A549 (cell line): Measurements from ENCODE around the gene IMP4. TPM values are rescaled to one million over a fixed set of nuclear protein-coding genes. Genes with fewer than 3 reads are reported as not detected.

ENCODE experiments used
- ATAC-seq, 2 experiments: fragments of 200-7000 bp in 1 of 2; fragments of >200 bp in 1 of 2; cut with Nextera tagmentation in 1 of 2; cut with Tn5 transposase in 1 of 2; 3 replicates each; pipeline versions ENCODE4 v1.8.0 to v1.9.1; 2018 to 2020; ENCODE audit warnings: mild to moderate bottlenecking in 1 of 2, moderate library complexity in 1 of 2
- CTCF ChIA-PET: fragments of 300-600 bp; sonication (Branson Sonifier 250); formaldehyde crosslinking; extraction: SDS; loops from one replicate; lab custom pipeline; 2021; ENCODE audit warnings: antibody characterized with exemption, inconsistent platforms; lab: Yijun Ruan, JAX
- POLR2A ChIA-PET: fragments of 350-600 bp; formaldehyde crosslinking; extraction: SDS; loops from one replicate; lab custom pipeline; 2021; ENCODE audit warnings: antibody characterized with exemption, inconsistent platforms; lab: Yijun Ruan, JAX
- DNase-seq, 2 experiments: peaks; one replicate each; pipeline versions ENCODE4 v3.0.0 to v3.0.0-alpha.2; 2011 to 2016; ENCODE audit warnings: low read depth in 1 of 2, low spot score in 1 of 2
- FAIRE-seq: peaks from 2 replicates; lab custom pipeline; 2011; peaks lifted over from hg19 to GRCh38; lab: Jason Lieb, UNC
- H3K27ac ChIP-seq, 2 experiments: fragments of >200 bp; sonication (Bioruptor Twin); formaldehyde crosslinking; 3 replicates each; pipeline ENCODE4 v1.5.1; 2016 to 2017
- H3K4me1 ChIP-seq: fragments of >200 bp; sonication (Bioruptor Twin); formaldehyde crosslinking; 3 replicates; pipeline ENCODE4 v1.6.1; 2016
- H3K4me2 ChIP-seq: fragments of >200 bp; sonication (Bioruptor Twin); formaldehyde crosslinking; 3 replicates; pipeline ENCODE4 v1.6.1; 2016
- H3K4me3 ChIP-seq: fragments of >200 bp; sonication (Bioruptor Twin); formaldehyde crosslinking; 3 replicates; pipeline ENCODE4 v1.5.1; 2016
- H3K9me3 ChIP-seq: fragments of >200 bp; sonication (Bioruptor Twin); formaldehyde crosslinking; 3 replicates; pipeline ENCODE4 v1.6.1; 2016
- BCL3 ChIP-seq: fragments of >200 bp; sonication (Bioruptor Twin); formaldehyde crosslinking; IDR thresholded peaks from 3 replicates; pipeline ENCODE4 v1.6.1; 2016
- BHLHE40 ChIP-seq: IDR thresholded peaks from 2 replicates; pipeline ENCODE4 v1.6.1; 2012; ENCODE audit warnings: low read depth, low read length, inconsistent platforms
- CTCF ChIP-seq: fragments of >200 bp; sonication (Bioruptor Twin); formaldehyde crosslinking; IDR thresholded peaks from 3 replicates; pipeline ENCODE4 v1.5.1; 2016
- FOSB ChIP-seq: fragments of 250-450 bp; sonication (Bioruptor Pico); IDR thresholded peaks from 2 replicates; pipeline ENCODE4 v1.5.0; 2020; ENCODE audit warnings: mild to moderate bottlenecking, moderate library complexity
- GATA3 ChIP-seq: IDR thresholded peaks from 2 replicates; pipeline ENCODE4 v1.6.1; 2012; ENCODE audit warnings: borderline replicate concordance
- HDAC2 ChIP-seq: fragments of 200-600 bp; sonication (generic); IDR thresholded peaks from 2 replicates; pipeline ENCODE4 v1.6.1; 2016
- HOXA7 ChIP-seq: fragments of 250-450 bp; sonication (Bioruptor Pico); IDR thresholded peaks from 2 replicates; pipeline ENCODE4 v1.5.0; 2020; ENCODE audit warnings: mild to moderate bottlenecking, moderate library complexity
- KDM5A ChIP-seq: fragments of 200-600 bp; sonication (generic); IDR thresholded peaks from 2 replicates; pipeline ENCODE4 v1.6.1; 2016; ENCODE audit warnings: antibody characterized with exemption, mild to moderate bottlenecking
- PBX3 ChIP-seq: IDR thresholded peaks from 2 replicates; pipeline ENCODE4 v1.6.1; 2012
- POLR2AphosphoS2 ChIP-seq: conservative IDR thresholded peaks from 2 replicates; pipeline ENCODE4 v1.6.1; 2012; ENCODE audit warnings: low read length, improper control_type of control experiment, inconsistent platforms
- RARB ChIP-seq: fragments of 250-450 bp; sonication (Bioruptor Pico); IDR thresholded peaks from 2 replicates; pipeline ENCODE4 v1.8.0; 2021; ENCODE audit warnings: mild to moderate bottlenecking, moderate library complexity
- REST ChIP-seq: fragments of 200-600 bp; sonication (generic); IDR thresholded peaks from 2 replicates; pipeline ENCODE4 v1.6.1; 2016; ENCODE audit warnings: antibody characterized with exemption, mild to moderate bottlenecking, moderate library complexity
- WGBS: methylation state at CpG from one replicate; pipeline ENCODE4 v1.1.6; 2017; ENCODE audit errors: missing lambda C conversion rate; 5-methylcytosine and 5-hydroxymethylcytosine counted together
- polyA plus RNA-seq, 4 experiments: library from polyadenylated mRNA; depleted of rRNA in 3 of 4; stranded (reverse); fragments of >200 nt; fragmentation: RNase III in 1 of 4; extraction: RNeasy Plus Mini Kit Qiagen cat#74134 plus additional on column Dnase treatment in 1 of 4; gene quantifications; 2 replicates in 3 of 4; 3 replicates in 1 of 4; pipeline ENCODE4 v1.2.3, GENCODE V29; 2011 to 2017
- small RNA-seq, 6 experiments: library from RNA; depleted of rRNA; stranded (forward); fragments of <200 nt; gene quantifications; one replicate each; pipeline ENCODE3, GENCODE V24; 2012

IMP4 gene
- polyA plus RNA-seq, 2 of the 4 experiments (the other 2 are of a cell fraction) = 113 to 149 TPM

- Histone ChIP-seq H3K4me2 (peak overlapping the region; percentile 78), H3K9me3 (no peaks in the 10 kb centered on the region), H3K4me1 (peaks cover 16% of the 10 kb centered on the region), H3K4me3 (peak overlapping the region; percentile 56), H3K27ac (peak overlapping the region; percentile 63 to 92)
- ATAC-seq (peak; percentile 67 to 71), DNase-seq (no peak), FAIRE-seq (no peak)
- CTCF ChIA-PET = no interaction called here
- POLR2A ChIA-PET = no interaction called here
- TF ChIP-seq BHLHE40 (no peak), POLR2AphosphoS2 (no peak), HOXA7 (CRISPR knock-in tag) (no peak), BCL3 (0 out of 3 replicates have a peak, but pooled peaks have one; percentile 7), HDAC2 (no peak), CTCF (peak; percentile 5; the same call in 1 of the 3 replicates), RARB (CRISPR knock-in tag) (no peak), KDM5A (no peak), PBX3 (no peak), REST (no peak)
- WGBS = 28% methylated on average over 17 of the region's 17 CpGs
Observed at GRCh38 chr2:130391872-130392670, 49.4 kb downstream of the IMP4 start.

GRCh38 chr2:130393318-130393910, 50.7 kb downstream of the IMP4 start:
- no peak for FAIRE-seq
- Histone ChIP-seq H3K9me3 (no peaks in the 10 kb centered on the region), H3K27ac (no peak overlapping the region), H3K4me1 (peaks cover 16% of the 10 kb centered on the region), H3K4me2 (no peak overlapping the region), H3K4me3 (no peak overlapping the region)
- no peak for TF ChIP-seq GATA3
- no peak for TF ChIP-seq FOSB (CRISPR knock-in tag)
- ChIA-PET POLR2A (no interaction called here), CTCF (no interaction called here)
- no peak for DNase-seq
- ATAC-seq = no peak
- 81% methylated on average over 7 of the region's 7 CpGs for WGBS

Small RNA genes within 50 kb of the gene (small RNA-seq; reads per million reads assigned to genes)
- 0 reads per million in 6 experiments for gene AC132479.1

Other genes starting within 250 kb of the IMP4 start
- gene POTEF, start 213.7 kb upstream of the IMP4 start, polyA plus RNA-seq (2011; rRNA removed) = 0.06 and 0.07 TPM in 2 replicates
- 0.05 TPM in 1 of 3 replicates, not detected in the others for gene POTEF, start 213.7 kb upstream of the IMP4 start, polyA plus RNA-seq (2017; fragmentation: RNase III; extraction: RNeasy Plus Mini Kit Qiagen cat#74134 plus additional on column Dnase treatment)
- gene CCDC74B, start 197.8 kb upstream of the IMP4 start, polyA plus RNA-seq (2011; rRNA removed) = 5.2 and 5.6 TPM in 2 replicates
- 4.8 to 5.4 TPM (median 5.0 TPM) in 3 replicates for gene CCDC74B, start 197.8 kb upstream of the IMP4 start, polyA plus RNA-seq (2017; fragmentation: RNase III; extraction: RNeasy Plus Mini Kit Qiagen cat#74134 plus additional on column Dnase treatment)
- gene SMPD4, start 161.3 kb upstream of the IMP4 start, polyA plus RNA-seq (2011; rRNA removed) = 43.3 and 47.1 TPM in 2 replicates
- 53.2 to 54.6 TPM (median 53.3 TPM) in 3 replicates for gene SMPD4, start 161.3 kb upstream of the IMP4 start, polyA plus RNA-seq (2017; fragmentation: RNase III; extraction: RNeasy Plus Mini Kit Qiagen cat#74134 plus additional on column Dnase treatment)
- gene MZT2B, start 160.6 kb upstream of the IMP4 start, polyA plus RNA-seq (2011; rRNA removed) = 78.6 and 102 TPM in 2 replicates
- 223 to 283 TPM (median 273 TPM) in 3 replicates for gene MZT2B, start 160.6 kb upstream of the IMP4 start, polyA plus RNA-seq (2017; fragmentation: RNase III; extraction: RNeasy Plus Mini Kit Qiagen cat#74134 plus additional on column Dnase treatment)
- gene TUBA3E, start 144.5 kb upstream of the IMP4 start, polyA plus RNA-seq (2011; rRNA removed) = not detected in 2 replicates
- not detected in 3 replicates for gene TUBA3E, start 144.5 kb upstream of the IMP4 start, polyA plus RNA-seq (2017; fragmentation: RNase III; extraction: RNeasy Plus Mini Kit Qiagen cat#74134 plus additional on column Dnase treatment)
- gene PTPN18, start 13.2 kb downstream of the IMP4 start, polyA plus RNA-seq (2011; rRNA removed) = 20.4 and 23.7 TPM in 2 replicates
- 19.6 to 23.1 TPM (median 20.5 TPM) in 3 replicates for gene PTPN18, start 13.2 kb downstream of the IMP4 start, polyA plus RNA-seq (2017; fragmentation: RNase III; extraction: RNeasy Plus Mini Kit Qiagen cat#74134 plus additional on column Dnase treatment)
- 0.01 and 0.04 TPM in 2 replicates for gene POTEI, start 166.4 kb downstream of the IMP4 start, polyA plus RNA-seq (2011; rRNA removed)
- 0.04 TPM in 1 of 3 replicates, not detected in the others for gene POTEI, start 166.4 kb downstream of the IMP4 start, polyA plus RNA-seq (2017; fragmentation: RNase III; extraction: RNeasy Plus Mini Kit Qiagen cat#74134 plus additional on column Dnase treatment)
- not detected in 2 replicates for gene CFC1B, start 178.3 kb downstream of the IMP4 start, polyA plus RNA-seq (2011; rRNA removed)
- not detected in 3 replicates for gene CFC1B, start 178.3 kb downstream of the IMP4 start, polyA plus RNA-seq (2017; fragmentation: RNase III; extraction: RNeasy Plus Mini Kit Qiagen cat#74134 plus additional on column Dnase treatment)